Measurements from ENCODE around the gene CELF4.
"Not testable (repeated sequence)": the region's sequence is repeated elsewhere in the genome, so short reads cannot be mapped to it uniquely, and the experiment has no call there.

CELF4 gene

DNA sequence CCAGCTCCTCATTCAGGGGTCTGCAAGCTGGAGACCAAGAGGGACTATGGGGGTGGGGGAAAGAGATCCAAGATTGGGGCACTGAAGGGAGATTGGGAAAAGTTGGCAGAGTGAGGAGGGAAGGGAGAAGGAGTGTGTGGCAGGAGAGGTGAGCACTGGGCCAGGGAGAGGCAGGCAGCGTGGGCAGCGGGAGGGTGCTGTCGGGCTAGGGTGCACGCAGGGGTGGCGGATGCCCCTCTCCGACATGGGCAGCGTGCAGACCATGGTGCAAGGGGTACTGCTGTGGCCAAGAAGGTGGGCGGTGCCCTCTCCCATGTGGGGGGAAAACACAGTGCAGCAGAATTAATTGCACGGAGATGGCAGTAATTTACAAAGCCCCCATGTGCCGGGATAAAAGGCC lies 74.1 kb downstream of the CELF4 start:
- DNase-seq, result no peak

GRCh38 chr18:37489998-37490397 lies 75.6 kb downstream of the CELF4 start:
- no peak for DNase-seq

DNA sequence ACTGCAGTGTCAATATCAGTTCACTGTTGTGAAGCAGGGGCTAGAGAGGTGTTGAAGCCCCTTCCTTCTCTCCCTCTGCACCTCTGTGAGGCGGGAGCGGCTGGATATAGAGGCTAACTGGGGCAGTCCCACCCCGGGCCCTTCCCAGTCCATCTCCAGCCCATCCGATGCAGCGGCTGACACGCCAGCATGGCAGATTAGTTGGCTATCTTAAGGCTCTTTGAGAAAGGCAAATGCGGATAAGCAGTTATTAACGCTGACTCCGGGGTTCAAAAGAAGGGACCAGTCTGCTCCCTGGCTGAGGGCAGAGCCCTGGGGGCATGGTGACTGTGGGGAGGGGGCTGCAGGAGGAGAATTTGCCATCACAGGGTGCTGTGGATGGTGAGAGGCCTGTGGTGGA lies 76.6 kb downstream of the CELF4 start:
- no peak for DNase-seq

- DNase-seq, result no peak
These were observed 78.2 kb downstream of the CELF4 start for GRCh38 chr18:37487400-37487867.

DNA sequence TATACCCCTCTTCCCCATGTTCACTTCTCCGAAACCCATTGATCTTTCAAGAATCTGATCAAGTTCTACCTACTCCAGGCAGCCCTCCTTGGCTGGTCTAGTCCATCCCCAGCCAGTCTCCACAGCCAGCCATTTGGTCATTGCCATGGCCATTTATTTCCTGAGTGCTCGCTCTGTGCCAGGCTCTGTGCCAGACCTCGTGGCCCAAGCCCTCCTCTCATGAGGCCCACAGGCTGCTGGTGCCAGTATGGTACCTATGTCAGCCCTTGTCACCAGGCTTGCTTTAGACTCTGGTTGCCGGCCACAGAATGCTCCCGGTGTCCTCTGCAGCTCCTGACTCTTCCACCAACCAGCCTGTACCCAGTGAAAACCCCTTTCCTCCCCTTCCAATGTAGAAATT lies 78.8 kb downstream of the CELF4 start:
- DNase-seq, result no peak

DNA sequence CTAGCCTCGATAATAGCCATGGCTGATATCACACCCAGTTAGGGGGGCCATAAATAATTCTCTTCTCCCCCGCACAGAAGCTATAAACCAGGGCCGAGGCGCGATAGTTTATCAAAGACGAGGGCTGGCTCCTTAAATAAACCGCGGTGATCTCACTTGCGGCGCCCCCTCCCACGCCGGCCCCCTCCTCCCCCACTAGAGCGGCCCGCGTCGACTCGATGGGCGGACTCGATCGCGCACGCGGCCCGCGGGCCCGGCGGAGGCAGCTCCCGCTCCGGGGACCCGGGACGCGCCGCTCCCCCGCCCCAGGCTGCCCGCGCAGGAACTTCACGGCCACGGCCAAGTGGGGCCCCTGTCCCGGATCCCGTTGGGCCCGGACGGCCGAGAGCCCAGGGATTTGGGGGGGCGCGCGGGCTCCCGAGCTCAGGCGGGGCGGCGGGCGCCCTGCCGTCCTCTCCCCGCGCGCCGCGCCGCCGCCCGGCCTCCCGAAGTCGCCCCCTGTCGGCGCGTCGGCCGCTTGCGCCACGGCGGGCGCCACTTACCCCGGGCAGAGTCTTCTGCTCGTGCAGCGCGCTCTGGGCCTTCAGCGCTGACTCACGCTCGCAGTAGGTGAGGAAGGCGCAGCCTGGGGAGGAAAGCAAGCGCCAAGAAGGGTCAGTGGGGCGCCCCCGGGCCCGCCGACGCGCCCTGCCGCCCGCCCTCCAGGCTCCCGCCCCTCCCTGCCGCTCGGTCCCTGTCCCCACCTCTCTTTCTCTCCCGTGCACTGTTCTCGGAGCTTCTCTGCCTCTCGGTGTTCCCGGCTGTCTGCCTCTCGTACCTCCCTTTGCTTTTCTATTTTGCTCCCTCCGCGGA lies 80.4 kb downstream of the CELF4 start:
- DNase-seq, result peak; percentile 60

DNA sequence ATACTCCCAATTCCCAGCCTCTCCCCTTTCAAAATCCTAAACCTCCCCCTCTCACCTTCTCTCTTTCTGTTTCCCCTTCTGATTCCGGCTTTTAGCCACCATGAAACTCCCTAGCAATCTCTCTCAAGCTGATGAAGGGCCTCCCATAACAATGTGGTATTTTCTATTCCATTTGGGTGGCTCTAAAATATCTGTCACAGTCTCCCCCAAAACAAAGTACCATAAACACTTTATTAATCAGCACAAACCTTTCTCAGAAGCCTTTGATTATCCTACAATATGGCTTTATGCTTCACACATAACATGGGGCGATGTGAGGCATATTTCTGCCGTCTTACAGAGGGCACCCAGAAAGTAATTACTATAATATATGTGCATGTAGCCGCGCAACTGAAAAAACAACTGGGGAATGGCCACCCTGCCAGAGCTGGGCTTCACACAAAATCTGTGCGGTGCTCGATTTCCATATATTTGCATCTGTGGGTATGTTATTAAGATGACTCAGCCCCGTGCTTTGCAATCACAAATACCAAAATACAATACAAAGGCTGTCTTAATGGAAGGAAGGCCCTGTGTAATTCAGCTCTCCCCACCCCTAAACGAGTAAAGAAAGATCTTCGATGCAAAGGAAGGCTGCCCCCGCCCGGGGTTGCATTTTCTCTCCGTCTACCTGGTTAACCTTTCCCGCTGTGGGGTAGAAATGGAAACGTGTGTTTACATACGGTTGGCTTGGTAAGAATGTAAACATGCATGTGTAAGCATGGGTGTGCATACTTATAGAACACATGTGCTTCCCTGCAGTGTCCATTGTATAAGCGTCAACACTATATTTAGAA lies 81.4 kb downstream of the CELF4 start:
- DNase-seq, result no peak

- no peak for DNase-seq
These were observed 82.2 kb downstream of the CELF4 start for GRCh38 chr18:37483221-37483971.

- no peak for DNase-seq
These were observed 83.2 kb downstream of the CELF4 start for GRCh38 chr18:37482433-37482832.

- no peak for DNase-seq
These were observed 83.6 kb downstream of the CELF4 start for GRCh38 chr18:37482002-37482401.

- no peak for DNase-seq
These were observed 84.1 kb downstream of the CELF4 start for GRCh38 chr18:37481491-37481890.

GRCh38 chr18:37481072-37481471 lies 84.5 kb downstream of the CELF4 start:
- DNase-seq, result no peak

DNA sequence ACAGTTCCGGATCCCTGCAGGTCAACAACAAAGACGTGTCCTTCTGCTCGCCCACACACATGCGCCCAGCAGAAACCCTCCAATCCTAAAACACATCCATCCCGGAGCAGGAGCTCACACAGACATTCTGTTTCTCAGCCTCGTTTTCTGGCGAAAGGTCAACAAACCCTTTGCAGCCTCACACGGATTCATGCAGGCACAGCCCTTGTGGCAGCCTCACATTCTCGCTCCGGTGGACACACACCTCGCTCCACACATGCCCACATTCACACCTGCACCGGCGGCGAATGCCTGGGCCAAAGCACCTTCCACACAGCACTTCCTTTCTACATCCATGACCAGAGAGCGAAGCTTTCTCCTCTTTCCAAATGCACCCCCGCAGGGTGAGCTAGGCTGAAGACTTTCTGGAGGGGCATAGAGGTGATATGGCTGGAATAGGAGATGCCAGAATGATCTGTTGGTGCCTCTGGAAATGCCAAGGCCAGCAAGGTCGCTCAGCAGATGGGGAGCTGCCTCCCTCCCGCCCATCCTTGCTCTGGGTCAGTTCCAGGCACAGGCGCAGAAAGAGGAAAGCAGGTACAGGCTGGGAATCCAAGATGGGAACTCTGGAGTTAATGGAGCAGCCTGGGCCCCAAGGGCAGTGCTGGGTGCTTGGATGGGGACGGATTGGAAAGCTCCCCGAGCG lies 88.8 kb downstream of the CELF4 start:
- no peak for DNase-seq

DNA sequence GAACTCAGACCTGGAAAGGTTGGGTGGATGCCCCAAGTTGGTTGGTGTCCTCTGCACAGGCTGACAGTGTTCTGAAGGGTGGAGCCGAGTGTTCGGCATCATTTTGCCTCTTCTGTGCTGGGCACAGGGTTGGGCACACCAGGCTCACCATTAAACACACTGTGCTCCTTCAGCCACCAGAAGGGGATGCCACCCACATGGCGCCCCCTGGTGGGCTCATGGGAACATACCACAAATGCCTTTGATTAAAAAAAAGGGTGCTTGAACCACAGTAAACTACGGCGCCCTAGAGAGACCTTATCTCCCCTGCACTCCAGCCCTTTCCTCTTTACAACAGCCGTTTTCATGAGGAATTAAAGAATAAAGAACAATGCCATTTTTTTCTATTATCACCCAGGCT lies 89.4 kb downstream of the CELF4 start:
- DNase-seq, result peak; percentile 68

DNA sequence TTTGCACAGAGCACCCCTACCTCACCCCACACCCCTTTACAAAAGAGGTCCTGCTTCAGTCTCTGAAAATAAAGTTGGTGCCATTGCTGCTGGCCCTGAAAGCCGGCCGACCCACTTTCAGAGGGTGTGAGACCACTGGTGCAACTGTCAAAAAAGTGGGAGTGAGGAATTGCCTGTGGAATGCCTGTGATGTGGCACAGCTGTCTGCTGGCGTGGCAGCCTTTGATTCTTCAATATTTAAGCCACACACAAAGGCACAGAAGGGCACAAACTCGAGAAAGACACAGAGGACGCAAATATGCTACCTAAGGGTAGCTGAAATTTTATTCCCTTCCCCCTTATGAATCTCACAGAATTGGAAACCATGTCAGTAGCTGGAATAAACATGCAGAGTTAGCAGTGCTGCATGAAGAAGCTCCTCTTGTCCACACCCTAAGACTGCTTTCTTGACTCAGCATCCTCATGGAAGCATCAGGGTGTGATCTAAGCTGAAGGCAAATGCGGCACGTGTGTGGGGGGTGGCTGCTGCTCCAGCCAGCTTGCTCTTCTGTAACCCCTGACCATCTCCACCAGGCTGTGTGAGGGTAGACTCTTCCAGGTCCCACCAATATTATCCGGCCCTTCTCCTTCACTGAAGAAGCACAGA lies 92.3 kb downstream of the CELF4 start:
- no peak for DNase-seq

GRCh38 chr18:37471637-37472036 lies 94.0 kb downstream of the CELF4 start:
- no peak for DNase-seq

GRCh38 chr18:37470986-37471385 lies 94.6 kb downstream of the CELF4 start:
- no peak for DNase-seq

GRCh38 chr18:37467002-37467662 lies 98.5 kb downstream of the CELF4 start:
- DNase-seq, result no peak

GRCh38 chr18:37465958-37466357 lies 99.6 kb downstream of the CELF4 start:
- DNase-seq, result no peak

DNA sequence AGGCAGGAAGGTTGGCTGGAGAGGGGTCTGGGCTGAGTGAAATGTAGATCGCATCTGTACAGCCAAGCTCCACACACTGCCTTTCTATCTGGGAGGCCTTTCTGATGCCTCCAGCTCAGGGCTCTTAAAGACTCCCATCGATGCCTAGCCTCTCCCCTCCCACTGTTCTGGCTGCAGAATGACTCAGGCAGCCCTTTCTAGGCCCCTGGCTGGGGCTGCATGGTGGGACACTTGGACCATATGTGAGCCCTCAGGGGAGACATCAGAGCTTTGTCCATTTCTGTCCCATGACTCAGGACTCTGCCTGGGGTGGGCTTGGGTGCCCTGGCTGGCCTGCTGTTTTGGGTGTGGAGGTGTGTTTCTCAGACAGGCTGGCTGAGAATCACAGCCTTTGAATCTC lies 101.3 kb downstream of the CELF4 start:
- no peak for DNase-seq

GRCh38 chr18:37461329-37461728 lies 104.3 kb downstream of the CELF4 start:
- not testable (repeated sequence) for DNase-seq

GRCh38 chr18:37460604-37461003 lies 105.0 kb downstream of the CELF4 start:
- DNase-seq, result no peak
